HG03039 (cell line): ENCODE measurements around the gene PSMD8.
"Not testable (repeated sequence)": the region's sequence is repeated elsewhere in the genome, so short reads cannot be mapped to it uniquely, and the experiment has no call there.

ENCODE experiments used
- ATAC-seq: cut with Tn5 transposase; IDR thresholded peaks from one replicate; pipeline ENCODE4 v1.9.1; 2021; ENCODE audit warnings: mild to moderate bottlenecking, moderate library complexity; ENCODE audit not compliant: unreplicated experiment

The PSMD8 gene

GRCh38 chr19:38374332-38375097 is at the start of gene PSMD8:
Gene PSMD8 (plus strand): TSS chr19:38374571. CDS start chr19:38374602, 31 bp downstream.
- ATAC-seq: peak; percentile 89

- no peak for ATAC-seq
Measured at GRCh38 chr19:38326591-38326990, 47.8 kb upstream of the PSMD8 start.

- ATAC-seq: no peak
Measured at GRCh38 chr19:38329651-38330050, 44.7 kb upstream of the PSMD8 start.

GRCh38 chr19:38331728-38332127 is 42.6 kb upstream of the PSMD8 start:
- no peak for ATAC-seq

GRCh38 chr19:38333245-38333644 is 41.1 kb upstream of the PSMD8 start:
- no peak for ATAC-seq

GRCh38 chr19:38335949-38336637 is 38.3 kb upstream of the PSMD8 start:
- ATAC-seq: peak; percentile 68

- peak; percentile 45 for ATAC-seq
Measured at GRCh38 chr19:38336638-38337359, 37.6 kb upstream of the PSMD8 start.

GRCh38 chr19:38337360-38337653 is 37.1 kb upstream of the PSMD8 start:
- ATAC-seq: no peak

- ATAC-seq: not testable (repeated sequence)
Measured at GRCh38 chr19:38339011-38339410, 35.4 kb upstream of the PSMD8 start.

GRCh38 chr19:38340927-38341326 is 33.4 kb upstream of the PSMD8 start:
- no peak for ATAC-seq

- no peak for ATAC-seq
Measured at GRCh38 chr19:38346837-38347236, 27.5 kb upstream of the PSMD8 start.

- no peak for ATAC-seq
Measured at GRCh38 chr19:38350883-38351282, 23.5 kb upstream of the PSMD8 start.

GRCh38 chr19:38351865-38352395 is 22.4 kb upstream of the PSMD8 start:
- ATAC-seq: no peak

GRCh38 chr19:38352611-38353010 is 21.8 kb upstream of the PSMD8 start:
- no peak for ATAC-seq

GRCh38 chr19:38355728-38356725 is 18.3 kb upstream of the PSMD8 start:
- no peak for ATAC-seq

GRCh38 chr19:38358071-38358470 is 16.3 kb upstream of the PSMD8 start:
- no peak for ATAC-seq

- no peak for ATAC-seq
Measured at GRCh38 chr19:38359242-38360021, 14.9 kb upstream of the PSMD8 start.

- ATAC-seq: no peak
Measured at GRCh38 chr19:38360351-38360750, 14.0 kb upstream of the PSMD8 start.

- no peak for ATAC-seq
Measured at GRCh38 chr19:38360839-38361631, 13.3 kb upstream of the PSMD8 start.
